HL-60 (cell line): Measurements from ENCODE around the gene RPL32.

ENCODE experiments used
- DNase-seq, 2 experiments: peaks; one replicate each; pipeline ENCODE4 v3.0.0-alpha.2; 2010 to 2020; ENCODE audit warnings: low read depth in 1 of 2, low spot score in 1 of 2
- H3K27ac ChIP-seq: fragments of 250-450 bp; sonication (Bioruptor Pico); replicated peaks from 2 replicates; pipeline ENCODE4 v1.5.1; 2020; ENCODE audit warnings: mild to moderate bottlenecking, moderate library complexity
- H3K27me3 ChIP-seq: fragments of 250-450 bp; sonication (Bioruptor Pico); 2 replicates; pipeline ENCODE4 v1.5.1; 2021; ENCODE audit warnings: mild to moderate bottlenecking, moderate library complexity; ENCODE audit not compliant: insufficient read depth, poor library complexity, severe bottlenecking
- H3K4me3 ChIP-seq: replicated peaks from 2 replicates; pipeline ENCODE4 v1.5.1; 2011; ENCODE audit warnings: mild to moderate bottlenecking, control low read depth, low read length; ENCODE audit not compliant: insufficient read depth
- CTCF ChIP-seq: IDR thresholded peaks from one replicate; pipeline ENCODE4 v1.5.1; 2011; ENCODE audit warnings: low read length, control low read depth, inconsistent platforms; ENCODE audit not compliant: insufficient read depth
- GABPA ChIP-seq: IDR thresholded peaks from 2 replicates; pipeline ENCODE4 v1.6.1; 2012; ENCODE audit warnings: low read depth
- POLR2AphosphoS5 ChIP-seq: IDR thresholded peaks from 2 replicates; pipeline ENCODE4 v1.6.1; 2012; ENCODE audit warnings: low read depth
- REST ChIP-seq: IDR thresholded peaks from 2 replicates; pipeline ENCODE4 v1.6.1; 2012; ENCODE audit warnings: low read depth; ENCODE audit not compliant: insufficient replicate concordance
- SPI1 ChIP-seq: IDR thresholded peaks from 2 replicates; pipeline ENCODE4 v1.6.1; 2012; ENCODE audit warnings: low read depth, mild to moderate bottlenecking, borderline replicate concordance

RPL32 gene

GRCh38 chr3:12871404-12871983 is 30.1 kb upstream of the RPL32 start:
- Histone ChIP-seq H3K27me3 (peaks cover 15% of the 10 kb centered on the region), H3K27ac (no peak overlapping the region), H3K4me3 (no peak overlapping the region)
- DNase-seq = no peak
- TF ChIP-seq REST = no peak
- TF ChIP-seq GABPA = no peak
- no peak for TF ChIP-seq POLR2AphosphoS5
- no peak for TF ChIP-seq SPI1
- TF ChIP-seq CTCF = no peak

GRCh38 chr3:12870942-12871341 is 29.6 kb upstream of the RPL32 start:
- TF ChIP-seq SPI1 (no peak), GABPA (no peak), POLR2AphosphoS5 (no peak), CTCF (no peak), REST (no peak)
- Histone ChIP-seq H3K27ac (no peak overlapping the region), H3K4me3 (no peak overlapping the region), H3K27me3 (peaks cover 15% of the 10 kb centered on the region)
- DNase-seq = peak in 1 of 2 experiments; percentile 39

- H3K4me3 ChIP-seq = no peak overlapping the region
- DNase-seq = no peak
- H3K27me3 ChIP-seq = peaks cover 12% of the 10 kb centered on the region
- H3K27ac ChIP-seq = no peak overlapping the region
- TF ChIP-seq GABPA = no peak
- no peak for TF ChIP-seq POLR2AphosphoS5
- TF ChIP-seq CTCF = no peak
- no peak for TF ChIP-seq REST
- no peak for TF ChIP-seq SPI1
Measured at GRCh38 chr3:12869035-12869621, 27.8 kb upstream of the RPL32 start.
